Body of pancreas (tissue), 4 donors: ENCODE data around the gene FAM111B. TPM values are rescaled to one million over a fixed set of nuclear protein-coding genes. Genes with fewer than 3 reads are reported as not detected.
"Not testable (repeated sequence)": the region's sequence is repeated elsewhere in the genome, so short reads cannot be mapped to it uniquely, and the experiment has no call there.

Experiments
- ATAC-seq: fragments of 150-250 bp; one replicate; pipeline ENCODE4 v1.9.1; 2016
- DNase-seq, 4 donors: peaks; one replicate each; pipeline ENCODE4 v3.0.0-alpha.2; 2019
- H3K27ac ChIP-seq, 4 donors: fragments of 200-600 bp; sonication (generic); 1 replicate in 3 of 4; 2 replicates in 1 of 4; pipeline versions ENCODE4 v1.5.1 to v1.6.1; 2016 to 2019; ENCODE audit warnings: mild to moderate bottlenecking in 1 of 4, mixed read lengths in 1 of 4, moderate library complexity in 1 of 4
- H3K27me3 ChIP-seq, 2 donors: fragments of 200-600 bp; sonication (generic); one replicate each; pipeline ENCODE4 v1.6.0; 2016; ENCODE audit warnings: mild to moderate bottlenecking in 1 of 2
- H3K36me3 ChIP-seq, 2 donors: fragments of 200-600 bp; sonication (generic); replicated peaks in 1 of 2; 2 replicates each; pipeline ENCODE4 v1.5.1; 2016; ENCODE audit warnings: low read depth in 2 of 2; ENCODE audit not compliant: insufficient read depth in 1 of 2
- H3K4me1 ChIP-seq: fragments of 200-600 bp; sonication (generic); one replicate; pipeline ENCODE4 v1.6.0; 2016
- H3K4me3 ChIP-seq, 2 donors: fragments of 200-600 bp; sonication (generic); 1 replicate in 1 of 2; 2 replicates in 1 of 2; pipeline ENCODE4 v1.5.1; 2016 to 2019
- H3K9me3 ChIP-seq, 3 donors: fragments of 200-600 bp; sonication (generic); 1 replicate in 2 of 3; 2 replicates in 1 of 3; pipeline ENCODE4 v1.5.1; 2016
- CTCF ChIP-seq, 7 experiments: fragments of 450-650 bp in 4 of 7; fragments of 200-600 bp in 3 of 7; sonication (generic) in 3 of 7; IDR thresholded peaks; one replicate each; pipeline ENCODE4 v1.5.1; 2016 to 2019; ENCODE audit warnings: antibody characterized with exemption in 7 of 7
- POLR2A ChIP-seq, 3 donors: fragments of 450-650 bp; IDR thresholded peaks; one replicate each; pipeline ENCODE4 v1.6.1; 2016; ENCODE audit warnings: antibody characterized with exemption in 3 of 3, mild to moderate bottlenecking in 2 of 3
- whole genome bisulfite sequencing, 2 donors: methylation state at CpG; one replicate each; pipeline ENCODE4 v1.1.5; 2017; 5-methylcytosine and 5-hydroxymethylcytosine counted together
- intact Hi-C: fragments of 100-400 bp; cut with DNase I; formaldehyde crosslinking; loops from one replicate; pipeline ENCODE4 v1.15.1; 2023
- total RNA-seq, 2 donors: library from RNA; depleted of rRNA; stranded (reverse); fragments of >200 nt; gene quantifications; one replicate each; pipeline ENCODE4 v1.1.0, GENCODE V29; 2016

The FAM111B gene
- total RNA-seq, 2 donors from 2014 or later: 0.33 TPM; not detected in 1

GRCh38 chr11:59088162-59088561, 18.9 kb upstream of the FAM111B start:
- Histone ChIP-seq H3K27me3 (no peaks in the 10 kb centered on the region), H3K27ac (no peak overlapping the region), H3K4me3 (no peak overlapping the region), H3K4me1 (no peaks in the 10 kb centered on the region), H3K9me3 (no peaks in the 10 kb centered on the region), H3K36me3 (no peaks in the 10 kb centered on the region)
- 83% methylated on average over 4 of the region's 4 CpGs for WGBS, 2 donors
- no peak for TF ChIP-seq CTCF (IDR thresholded peaks at IDR 0.05)
- TF ChIP-seq POLR2A (IDR thresholded peaks at IDR 0.05): no peak
- no peak for DNase-seq
- ATAC-seq: no peak
- intact Hi-C loops: no loop called here

- DNase-seq, intact Hi-C loops, H3K4me3 ChIP-seq, H3K27me3 ChIP-seq, H3K36me3 ChIP-seq, H3K4me1 ChIP-seq, H3K27ac ChIP-seq, ATAC-seq, H3K9me3 ChIP-seq: not testable (repeated sequence)
Observed at GRCh38 chr11:59093576-59093975, 13.5 kb upstream of the FAM111B start.

GRCh38 chr11:59095225-59095624, 11.8 kb upstream of the FAM111B start:
- 33 to 52% methylated on average over 1 of the region's 1 CpG for WGBS, 2 donors
- ATAC-seq, DNase-seq, H3K4me1 ChIP-seq, H3K27ac ChIP-seq, H3K9me3 ChIP-seq, H3K4me3 ChIP-seq, intact Hi-C loops, H3K36me3 ChIP-seq, H3K27me3 ChIP-seq: not testable (repeated sequence)

GRCh38 chr11:59095972-59096575, 11.0 kb upstream of the FAM111B start:
- intact Hi-C loops, H3K27me3 ChIP-seq, ATAC-seq, DNase-seq, H3K4me1 ChIP-seq, H3K9me3 ChIP-seq, H3K4me3 ChIP-seq, H3K27ac ChIP-seq, H3K36me3 ChIP-seq: not testable (repeated sequence)
- WGBS, 2 donors: 49 to 59% methylated on average over 5 of the region's 5 CpGs

- Histone ChIP-seq H3K4me1 (peaks cover 4% of the 10 kb centered on the region), H3K4me3 (no peak overlapping the region), H3K27ac (no peak overlapping the region), H3K27me3 (no peaks in the 10 kb centered on the region), H3K36me3 (no peaks in the 10 kb centered on the region), H3K9me3 (no peaks in the 10 kb centered on the region)
- intact Hi-C loops: no loop called here
- DNase-seq: peak; percentile 59 to 76 (median 70)
- peak; percentile 68 for ATAC-seq
- TF ChIP-seq CTCF (IDR thresholded peaks at IDR 0.05) (peak; percentile 48 to 73 (median 63)), POLR2A (IDR thresholded peaks at IDR 0.05) (no peak)
- 70 to 76% methylated on average over 5 of the region's 5 CpGs for WGBS, 2 donors
Observed at GRCh38 chr11:59097113-59097708, 9.8 kb upstream of the FAM111B start.

GRCh38 chr11:59097938-59098337, 9.1 kb upstream of the FAM111B start:
- WGBS, 2 donors: 69 to 81% methylated on average over 8 of the region's 8 CpGs
- H3K9me3 ChIP-seq, ATAC-seq, H3K27me3 ChIP-seq, DNase-seq, H3K4me1 ChIP-seq, H3K4me3 ChIP-seq, H3K36me3 ChIP-seq, intact Hi-C loops, H3K27ac ChIP-seq: not testable (repeated sequence)

GRCh38 chr11:59102259-59102765, 4.7 kb upstream of the FAM111B start:
- ATAC-seq (no peak), DNase-seq (peak; percentile 54 to 74 (median 60))
- intact Hi-C loops: no loop called here
- no peaks in the 10 kb centered on the region for H3K9me3 ChIP-seq
- no peaks in the 10 kb centered on the region for H3K36me3 ChIP-seq
- no peak overlapping the region for H3K4me3 ChIP-seq
- H3K27me3 ChIP-seq: no peaks in the 10 kb centered on the region
- H3K27ac ChIP-seq: no peak overlapping the region
- H3K4me1 ChIP-seq: peaks cover 16% of the 10 kb centered on the region
- 6 to 9% methylated on average over 21 to 22 of the region's 23 CpGs for WGBS, 2 donors
- TF ChIP-seq CTCF (IDR thresholded peaks at IDR 0.05) (peak in 6 of 7 experiments; percentile 20 to 47 (median 26)), POLR2A (IDR thresholded peaks at IDR 0.05) (no peak)

- DNase-seq, H3K4me3 ChIP-seq: not testable (repeated sequence)
- WGBS, 2 donors: 21 to 30% methylated on average over 10 of the region's 10 CpGs
Observed at GRCh38 chr11:59107721-59108120, 684 bp downstream of the FAM111B start.

More at GRCh38 chr11:59107721-59108120, 684 bp downstream of the FAM111B start:
- H3K27ac ChIP-seq, H3K36me3 ChIP-seq, H3K9me3 ChIP-seq, ATAC-seq, intact Hi-C loops, H3K27me3 ChIP-seq: not testable (repeated sequence)
- peaks cover 15% of the 10 kb centered on the region for H3K4me1 ChIP-seq
